HS-27A (cell line): ENCODE results near the gene CGNL1.

ENCODE experiments used
- DNase-seq: peaks from one replicate; pipeline ENCODE4 v3.0.0-alpha.2; 2012; ENCODE audit warnings: low read depth, missing footprints

The CGNL1 gene

GRCh38 chr15:57600197-57600596, 223.9 kb downstream of the CGNL1 start:
- no peak for DNase-seq
